ENCODE data around the gene NHP2.

NHP2 gene

GRCh38 chr5:178174456-178174855 lies 20.8 kb upstream of the NHP2 start:
- no peak for DNase-seq

GRCh38 chr5:178170455-178170854 lies 16.8 kb upstream of the NHP2 start:
- DNase-seq, result no peak

- no peak for DNase-seq
Observed at GRCh38 chr5:178165581-178165980, 11.9 kb upstream of the NHP2 start.

GRCh38 chr5:178163772-178164735 lies 10.4 kb upstream of the NHP2 start:
- DNase-seq, result peak; percentile 67 to 83

GRCh38 chr5:178162481-178162880 lies 8.8 kb upstream of the NHP2 start:
- no peak for DNase-seq

GRCh38 chr5:178160176-178160575 lies 6.5 kb upstream of the NHP2 start:
- DNase-seq, result no peak

- no peak for DNase-seq
Observed at GRCh38 chr5:178155065-178155464, 1.4 kb upstream of the NHP2 start.

- no peak for DNase-seq
Observed at GRCh38 chr5:178152491-178153444, 917 bp downstream of the NHP2 start.

GRCh38 chr5:178150977-178151734 lies 2.5 kb downstream of the NHP2 start:
- no peak for DNase-seq

- no peak for DNase-seq
Observed at GRCh38 chr5:178149199-178149932, 4.3 kb downstream of the NHP2 start.

GRCh38 chr5:178147406-178147805 lies 6.3 kb downstream of the NHP2 start:
- DNase-seq, result no peak

GRCh38 chr5:178145965-178146820 lies 7.5 kb downstream of the NHP2 start:
- DNase-seq, result peak; percentile 6 to 61

GRCh38 chr5:178143901-178144300 lies 9.8 kb downstream of the NHP2 start:
- no peak for DNase-seq

GRCh38 chr5:178143246-178143645 lies 10.4 kb downstream of the NHP2 start:
- no peak for DNase-seq

GRCh38 chr5:178142642-178143041 lies 11.0 kb downstream of the NHP2 start:
- no peak for DNase-seq

- DNase-seq, result no peak
Observed at GRCh38 chr5:178141550-178141949, 12.1 kb downstream of the NHP2 start.

- DNase-seq, result no peak
Observed at GRCh38 chr5:178137991-178138390, 15.7 kb downstream of the NHP2 start.

GRCh38 chr5:178136990-178137389 lies 16.7 kb downstream of the NHP2 start:
- no peak for DNase-seq

GRCh38 chr5:178131446-178131996 lies 22.2 kb downstream of the NHP2 start:
- no peak for DNase-seq

- DNase-seq, result peak; percentile 80 to 82
Observed at GRCh38 chr5:178130576-178131445, 22.9 kb downstream of the NHP2 start, which contains the start of gene RMND5B. Gene RMND5B (plus strand): TSS chr5:178131014. CDS start chr5:178138120, 7,106 bp downstream.
